Nephron progenitor cell (in vitro differentiated cells): ENCODE data around the gene RIT1.

Experiments
- DNase-seq: peaks from one replicate; pipeline ENCODE4 v3.0.0; 2021
- H3K27ac Mint-ChIP-seq: 2 replicates; pipeline ENCODE4 v1.8.0; 2021; ENCODE audit warnings: mild to moderate bottlenecking, moderate library complexity, mixed read lengths
- H3K27me3 Mint-ChIP-seq: 2 replicates; pipeline ENCODE4 v1.8.0; 2021; ENCODE audit warnings: mild to moderate bottlenecking, low read depth, mixed read lengths; ENCODE audit not compliant: poor library complexity
- H3K36me3 Mint-ChIP-seq: 2 replicates; pipeline ENCODE4 v1.8.0; 2021; ENCODE audit warnings: low read depth, mixed read lengths
- H3K4me1 Mint-ChIP-seq: 2 replicates; pipeline ENCODE4 v1.8.0; 2021; ENCODE audit warnings: mixed read lengths
- H3K4me3 Mint-ChIP-seq: 2 replicates; pipeline ENCODE4 v1.8.0; 2021; ENCODE audit warnings: mild to moderate bottlenecking, moderate library complexity, mixed read lengths
- H3K9me3 Mint-ChIP-seq: 2 replicates; pipeline ENCODE4 v1.8.0; 2021; ENCODE audit warnings: mild to moderate bottlenecking, moderate library complexity, mixed read lengths
- CTCF ChIP-seq: fragments of 200-600 bp; sonication (generic); IDR thresholded peaks from 2 replicates; pipeline ENCODE4 v1.5.0; 2021; ENCODE audit warnings: antibody characterized with exemption

Gene RIT1

GRCh38 chr1:155934936-155935590 lies 23.9 kb upstream of the RIT1 start:
- H3K4me1 Mint-ChIP-seq = peaks cover 8% of the 10 kb centered on the region
- no peaks in the 10 kb centered on the region for H3K27me3 Mint-ChIP-seq
- no peak for DNase-seq
- no peak overlapping the region for H3K4me3 Mint-ChIP-seq
- peak overlapping the region; percentile 61 for H3K27ac Mint-ChIP-seq
- H3K36me3 Mint-ChIP-seq = peaks cover 27% of the 10 kb centered on the region
- TF ChIP-seq CTCF = no peak
- H3K9me3 Mint-ChIP-seq = no peaks in the 10 kb centered on the region

GRCh38 chr1:155934097-155934935 lies 23.2 kb upstream of the RIT1 start, which contains the start of gene KHDC4:
TSS of gene KHDC4 (minus strand) at chr1:155934413. CDS start at chr1:155934373, 40 bp downstream.
- Mint-ChIP-seq H3K27ac (peak within 1 kb of the TSS; percentile 61), H3K36me3 (peaks cover 33% of the 10 kb centered on the region), H3K4me3 (no peak within 1 kb of the TSS), H3K27me3 (no peaks in the 10 kb centered on the region), H3K4me1 (peaks cover 6% of the 10 kb centered on the region), H3K9me3 (no peaks in the 10 kb centered on the region)
- peak; percentile 86 for DNase-seq
- TF ChIP-seq CTCF = no peak

GRCh38 chr1:155933591-155934096 lies 22.5 kb upstream of the RIT1 start:
- TF ChIP-seq CTCF = no peak
- DNase-seq = no peak
- Mint-ChIP-seq H3K4me3 (no peak overlapping the region), H3K4me1 (peaks cover 6% of the 10 kb centered on the region), H3K36me3 (peaks cover 40% of the 10 kb centered on the region), H3K9me3 (no peaks in the 10 kb centered on the region), H3K27ac (no peak overlapping the region), H3K27me3 (no peaks in the 10 kb centered on the region)

- H3K36me3 Mint-ChIP-seq = peaks cover 52% of the 10 kb centered on the region
- H3K27me3 Mint-ChIP-seq = no peaks in the 10 kb centered on the region
- no peak overlapping the region for H3K27ac Mint-ChIP-seq
Observed at GRCh38 chr1:155932487-155932886, 21.3 kb upstream of the RIT1 start.

GRCh38 chr1:155932081-155932480 lies 20.9 kb upstream of the RIT1 start:
- Mint-ChIP-seq H3K36me3 (peaks cover 56% of the 10 kb centered on the region), H3K27me3 (no peaks in the 10 kb centered on the region)

More at GRCh38 chr1:155932487-155932886, 21.3 kb upstream of the RIT1 start:
- Mint-ChIP-seq H3K4me1 (no peaks in the 10 kb centered on the region), H3K9me3 (no peaks in the 10 kb centered on the region), H3K4me3 (peak overlapping the region; percentile 69)
- no peak for TF ChIP-seq CTCF
- DNase-seq = no peak

More at GRCh38 chr1:155932081-155932480, 20.9 kb upstream of the RIT1 start:
- H3K4me1 Mint-ChIP-seq = no peaks in the 10 kb centered on the region
- DNase-seq = no peak
- no peak for TF ChIP-seq CTCF
- H3K4me3 Mint-ChIP-seq = peak overlapping the region; percentile 69
- no peaks in the 10 kb centered on the region for H3K9me3 Mint-ChIP-seq
- H3K27ac Mint-ChIP-seq = no peak overlapping the region
